Left cardiac atrium (tissue), 4 donors: Measurements from ENCODE around the gene PATJ. TPM values are rescaled to one million over a fixed set of nuclear protein-coding genes. Genes with fewer than 3 reads are reported as not detected.
"Not testable (repeated sequence)": the region's sequence is repeated elsewhere in the genome, so short reads cannot be mapped to it uniquely, and the experiment has no call there.

Source experiments
- ATAC-seq, 2 donors: fragments of 200-7000 bp; cut with Tn5 transposase; one replicate each; pipeline ENCODE4 v1.9.1; 2020; ENCODE audit warnings: mild to moderate bottlenecking in 2 of 2, moderate library complexity in 2 of 2
- DNase-seq: peaks from one replicate; pipeline ENCODE4 v3.0.0-alpha.2; 2020
- intact Hi-C, 2 donors: fragments of 100-400 bp; cut with DNase I; formaldehyde crosslinking; loops; one replicate each; pipeline versions ENCODE4 v1.14.1 to v1.15.1; 2022 to 2023
- total RNA-seq, 2 donors: library from RNA; stranded (reverse); fragmentation: NEBNext Ultra II Directional; extraction: Animal tissue kit (Norgen Biotek cat#: 25700); gene quantifications; one replicate each; pipeline ENCODE4 v1.2.1, GENCODE V29; 2021
- donor health status: DM: no; HTN: yes; CAD: no.
- donor health status: DM: no; HTN: yes; CAD: no; lungs with severe emphysema.
- donor health status: DM: yes; HTN: yes; CAD: no.
- donor health status: Dilated cardiomyopathy.

Gene PATJ
- total RNA-seq, 2 donors from 2014 or later: 32.9 to 58.6 TPM

DNA sequence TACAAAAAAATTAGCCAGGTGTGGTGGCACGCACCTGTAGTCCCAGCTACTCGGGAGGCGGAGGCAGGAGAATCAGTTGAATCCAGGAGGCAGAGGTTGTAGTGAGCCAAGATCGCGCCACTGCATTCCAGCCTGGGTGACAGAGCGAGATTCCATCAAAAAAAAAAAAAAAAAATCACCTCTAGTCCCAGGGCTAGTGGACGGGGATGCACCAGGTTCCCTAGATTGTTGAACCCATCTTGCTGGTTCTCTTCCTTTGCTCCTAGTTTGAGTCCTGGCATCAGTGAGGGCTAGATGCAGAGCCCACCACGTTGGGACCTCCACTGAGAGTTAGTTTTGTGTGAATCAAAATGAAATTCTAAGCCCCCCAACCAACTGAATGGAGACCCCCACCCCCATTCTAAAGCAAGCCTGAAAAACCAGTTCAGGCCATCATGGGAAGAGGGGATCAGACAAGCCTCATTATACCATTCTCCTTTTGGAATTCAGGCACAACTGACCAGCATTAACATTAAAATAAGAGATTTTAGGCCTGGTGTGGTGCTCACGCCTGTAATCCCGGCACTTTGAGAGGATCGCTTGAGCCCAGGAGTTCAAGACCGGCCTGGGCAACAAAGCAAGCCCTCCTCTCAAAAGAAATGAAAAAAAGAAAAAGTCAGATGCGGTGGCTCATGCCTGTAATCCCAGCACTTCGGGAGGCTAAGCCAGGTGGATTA lies 434.5 kb downstream of the PATJ start:
- ATAC-seq: no peak
- intact Hi-C loops: no loop called here
- DNase-seq: no peak

DNA sequence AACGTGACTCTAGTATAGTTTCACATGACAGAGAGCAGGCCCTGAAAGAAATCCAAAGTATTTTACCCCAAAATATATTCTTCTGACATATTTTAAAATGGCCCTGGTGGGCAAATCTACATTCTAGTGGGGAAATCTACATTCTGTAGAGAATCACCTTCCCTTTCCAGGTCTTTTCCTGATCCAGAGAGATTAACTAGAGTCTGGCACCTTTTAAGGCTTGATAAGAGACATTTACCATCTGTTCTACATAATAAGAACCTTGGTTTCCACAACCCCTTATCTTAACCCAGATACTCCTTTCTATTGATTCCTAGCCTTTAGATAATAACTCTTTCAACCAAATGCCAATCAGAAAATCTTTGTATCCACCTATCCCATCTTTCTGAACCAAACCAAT lies 435.3 kb downstream of the PATJ start:
- ATAC-seq: no peak
- intact Hi-C loops: no loop called here
- DNase-seq: no peak

GRCh38 chr1:62178372-62178771 lies 436.1 kb downstream of the PATJ start:
- no peak for ATAC-seq
- DNase-seq: no peak
- intact Hi-C loops: no loop called here

DNA sequence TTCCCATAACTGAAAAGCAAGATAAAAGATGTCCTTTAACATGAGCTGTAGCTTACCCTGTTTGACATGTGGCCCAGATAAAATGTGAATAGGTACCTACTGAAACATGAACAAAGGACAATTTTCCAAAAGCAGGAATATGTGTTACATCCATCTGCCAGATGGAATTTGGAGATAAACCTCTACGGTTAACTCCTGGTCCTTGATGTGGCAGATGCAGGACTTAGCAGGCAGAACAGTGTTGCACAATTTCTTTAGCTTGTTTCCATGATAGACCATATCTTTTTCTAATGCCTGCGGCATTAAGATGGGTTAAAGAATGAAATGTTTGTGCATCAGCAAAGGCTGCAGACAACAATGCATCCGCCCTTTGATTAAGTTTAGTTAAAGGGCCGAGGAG lies 437.8 kb downstream of the PATJ start:
- intact Hi-C loops, DNase-seq, ATAC-seq: not testable (repeated sequence)

- no peak for ATAC-seq
- no peak for DNase-seq
- intact Hi-C loops: no loop called here
Observed at GRCh38 chr1:62180639-62181038, 438.4 kb downstream of the PATJ start.

GRCh38 chr1:62181532-62181931 lies 439.3 kb downstream of the PATJ start:
- ATAC-seq: no peak
- DNase-seq: no peak
- intact Hi-C loops: no loop called here

GRCh38 chr1:62182157-62182556 lies 439.9 kb downstream of the PATJ start:
- intact Hi-C loops, DNase-seq, ATAC-seq: not testable (repeated sequence)

GRCh38 chr1:62183164-62184020 lies 441.1 kb downstream of the PATJ start:
- intact Hi-C loops, DNase-seq, ATAC-seq: not testable (repeated sequence)

- ATAC-seq: no peak
- intact Hi-C loops: no loop called here
- DNase-seq: no peak
Observed at GRCh38 chr1:62184336-62184735, 442.1 kb downstream of the PATJ start.

DNA sequence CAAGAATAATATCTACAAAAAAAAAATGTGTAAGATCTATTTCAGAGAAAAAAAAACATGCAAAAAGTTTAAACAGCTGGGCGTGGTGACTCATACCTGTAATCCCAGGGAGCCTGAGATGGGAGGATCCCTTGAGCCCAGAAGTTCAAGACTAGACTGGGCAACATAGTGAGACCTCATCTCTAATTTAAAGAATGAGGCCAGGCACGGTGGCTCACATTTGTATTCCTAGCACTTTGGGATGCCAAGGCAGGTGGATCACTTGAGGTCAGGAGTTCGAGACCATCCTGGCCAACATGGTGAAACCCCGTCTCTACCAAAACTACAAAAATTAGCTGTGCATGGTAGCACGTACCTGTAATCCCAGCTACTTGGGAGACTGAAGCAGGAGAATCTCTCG lies 443.0 kb downstream of the PATJ start:
- intact Hi-C loops, DNase-seq, ATAC-seq: not testable (repeated sequence)

DNA sequence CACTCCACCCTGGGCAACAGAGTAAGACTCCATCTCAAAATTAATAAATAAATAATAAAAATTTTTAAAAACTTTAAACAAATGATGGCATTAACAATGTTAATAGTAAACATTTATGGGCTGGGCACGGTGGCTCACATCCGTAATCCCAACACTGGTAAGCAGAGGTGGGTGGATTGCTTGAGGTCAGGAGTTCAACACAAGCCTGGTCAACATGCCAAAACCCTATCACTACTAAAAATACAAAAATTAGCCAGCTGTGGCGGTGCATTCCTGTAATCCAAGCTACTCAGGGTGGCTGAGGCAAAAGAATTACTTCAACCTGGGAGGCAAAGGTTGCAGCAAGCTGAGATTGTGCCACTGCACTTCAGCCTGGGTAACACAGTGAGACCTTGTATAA lies 443.4 kb downstream of the PATJ start:
- intact Hi-C loops: no loop called here
- DNase-seq: no peak
- ATAC-seq: no peak

DNA sequence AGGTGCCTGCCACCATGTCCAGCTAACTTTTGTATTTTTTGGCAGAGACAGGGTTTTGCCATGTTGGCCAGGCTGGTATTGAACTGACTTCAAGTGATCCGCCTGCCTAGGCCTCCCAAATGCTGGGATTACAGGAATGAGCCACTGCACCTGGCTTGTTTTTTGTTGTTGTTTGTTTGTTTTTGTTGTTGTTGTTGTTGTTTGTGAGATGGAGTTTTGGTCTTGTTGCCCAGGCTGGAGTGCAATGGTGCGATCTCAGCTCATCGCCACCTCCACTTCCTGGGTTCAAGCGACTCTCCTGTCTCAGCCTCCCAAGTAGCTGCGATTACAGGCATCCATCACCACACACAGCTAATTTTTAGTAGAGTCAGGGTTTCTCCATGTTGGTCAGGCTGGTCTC lies 445.3 kb downstream of the PATJ start:
- intact Hi-C loops: no loop called here
- DNase-seq (no peak), ATAC-seq (no peak)

DNA sequence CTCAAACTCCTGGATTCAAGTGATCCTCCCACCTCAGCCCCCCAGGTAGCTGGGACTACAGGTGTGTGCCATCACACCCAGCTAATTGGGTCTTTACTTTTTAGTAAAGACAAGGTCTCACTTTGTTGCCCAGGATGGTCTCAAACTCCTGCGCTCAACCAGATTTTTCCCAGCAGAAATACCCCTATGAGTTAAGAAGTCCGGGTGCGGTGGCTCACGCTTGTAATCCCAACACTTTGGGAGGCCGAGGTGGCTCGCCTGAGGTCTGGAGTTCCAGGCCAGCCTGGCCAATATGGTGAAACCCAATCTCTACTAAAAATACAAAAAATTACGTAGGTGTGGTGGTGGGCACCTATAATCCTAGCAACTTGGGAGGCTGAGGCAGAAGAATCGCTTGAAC lies 445.8 kb downstream of the PATJ start:
- DNase-seq (no peak), ATAC-seq (no peak)
- intact Hi-C loops: no loop called here

GRCh38 chr1:62194651-62195544 lies 452.6 kb downstream of the PATJ start, which contains the start of gene L1TD1:
TSS of gene L1TD1 (plus strand) at chr1:62194849. CDS start at chr1:62206629, 11,780 bp downstream.
- intact Hi-C loops: no loop called here
- ATAC-seq (no peak), DNase-seq (no peak)

DNA sequence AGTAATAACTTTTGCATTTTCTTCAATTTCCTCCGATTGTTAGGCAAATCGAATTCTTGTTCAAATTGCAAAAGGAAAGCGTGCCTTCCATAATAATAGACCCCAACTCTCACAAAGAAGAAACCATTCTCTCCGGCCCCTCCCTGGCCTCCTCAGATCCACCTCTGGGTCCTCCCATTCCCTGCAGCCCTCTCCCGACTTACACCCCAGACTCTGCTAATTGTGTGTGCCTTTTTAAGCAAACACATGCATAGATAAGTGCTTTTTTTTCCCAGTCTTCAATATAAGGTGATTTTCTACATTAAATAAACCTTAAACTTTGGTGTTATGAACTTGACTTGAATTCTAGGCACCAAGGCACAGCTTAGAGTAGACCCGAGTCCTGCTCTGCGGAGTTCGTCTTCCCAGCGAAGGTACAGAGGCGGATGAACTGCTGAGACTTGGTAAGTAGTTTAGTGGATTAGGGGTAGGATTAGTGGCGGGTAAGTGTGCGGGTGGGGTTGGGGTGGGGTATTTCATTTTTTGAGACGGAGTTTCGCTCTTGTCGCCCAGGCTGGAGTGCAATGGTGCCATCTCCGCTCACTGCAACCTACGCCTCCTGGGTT lies 453.9 kb downstream of the PATJ start:
- DNase-seq (no peak), ATAC-seq (no peak)
- intact Hi-C loops: no loop called here

DNA sequence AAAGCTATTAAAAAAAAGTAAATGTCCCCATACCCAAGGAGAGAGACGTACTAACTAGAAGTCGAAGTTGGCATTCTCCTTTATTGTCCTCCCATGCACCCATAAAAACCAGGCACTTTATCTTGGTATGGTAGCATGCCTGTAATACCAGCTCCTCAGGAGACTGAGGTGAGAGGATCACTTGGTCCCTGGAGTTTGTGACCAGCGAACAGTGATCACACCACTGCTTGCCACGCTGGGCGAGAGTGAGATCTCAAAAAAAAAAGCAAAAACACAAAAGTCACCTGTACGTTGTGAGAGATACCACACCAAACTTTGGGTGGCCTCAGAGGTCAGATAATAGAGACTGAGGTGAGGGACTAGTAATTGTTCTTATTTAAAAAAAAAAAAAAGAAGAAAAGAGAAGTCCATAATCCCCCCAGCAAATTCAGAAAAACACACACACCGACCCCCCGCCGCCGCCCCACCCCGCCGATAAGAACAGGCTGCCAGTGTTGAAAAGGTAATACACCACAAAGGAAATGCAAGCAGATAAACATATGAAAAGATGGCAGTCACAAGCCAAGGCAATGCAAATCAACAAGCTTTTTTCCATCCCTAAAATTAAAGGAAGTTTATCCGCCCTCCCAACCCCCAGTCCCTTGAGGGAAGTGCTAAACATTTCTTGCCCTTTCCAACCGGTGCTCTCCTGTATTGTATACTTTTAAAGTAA lies 455.9 kb downstream of the PATJ start:
- DNase-seq (no peak), ATAC-seq (no peak)
- intact Hi-C loops: no loop called here

GRCh38 chr1:62198781-62199125 lies 456.5 kb downstream of the PATJ start:
- ATAC-seq (no peak), DNase-seq (no peak)
- intact Hi-C loops: no loop called here

GRCh38 chr1:62207187-62207586 lies 464.9 kb downstream of the PATJ start:
- no peak for DNase-seq
- intact Hi-C loops: no loop called here
- ATAC-seq: no peak

DNA sequence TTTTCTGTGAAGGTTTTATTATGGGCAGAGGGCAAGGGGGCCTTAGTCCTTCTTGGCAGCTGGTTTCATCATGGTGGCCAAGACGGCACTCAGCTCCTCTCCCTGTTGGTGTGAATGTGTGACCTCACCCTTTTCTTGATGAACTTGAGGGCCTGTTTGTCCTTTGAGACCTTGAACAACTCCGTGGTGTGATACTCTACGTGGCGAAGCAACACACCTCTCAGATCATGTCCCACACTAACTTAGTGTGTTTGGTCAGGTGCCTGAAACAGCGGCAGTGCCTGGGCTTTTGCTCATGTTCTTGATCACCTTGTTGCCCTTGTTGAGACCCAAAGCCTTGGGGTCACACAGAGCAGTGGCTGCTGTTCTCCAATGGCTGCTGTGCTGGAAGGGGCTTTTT lies 465.8 kb downstream of the PATJ start:
- intact Hi-C loops: no loop called here
- DNase-seq (no peak), ATAC-seq (no peak)
